PC-9 (cell line): ENCODE measurements around the gene PLCB3. TPM values are rescaled to one million over a fixed set of nuclear protein-coding genes. Genes with fewer than 3 reads are reported as not detected.

ENCODE experiments used
- BruUV-seq: library from RNA; stranded (reverse); fragments of 400-500 nt; replicated peaks from 2 replicates; lab custom pipeline; 2021; lab: Mats Ljungman, UMichigan
- CTCF ChIA-PET: fragments of 300-600 bp; sonication (Branson Sonifier 250); formaldehyde crosslinking; loops from one replicate; lab custom pipeline; 2022; ENCODE audit warnings: antibody characterized with exemption; lab: Charles Lee
- POLR2A ChIA-PET: fragments of 300-600 bp; sonication (Branson Sonifier 250); formaldehyde crosslinking; loops from one replicate; lab custom pipeline; 2022; ENCODE audit warnings: antibody characterized with exemption; ENCODE audit not compliant: unreplicated experiment; lab: Charles Lee
- DNase-seq, 2 experiments: peaks; one replicate each; pipeline versions ENCODE4 v3.0.0 to v3.0.0-alpha.2; 2015 to 2022; ENCODE audit warnings: mixed read lengths in 1 of 2
- H2AFZ ChIP-seq: fragments of 200-600 bp; sonication (generic); 2 replicates; pipeline ENCODE4 v1.8.1; 2017; ENCODE audit warnings: antibody characterized with exemption
- H3F3A ChIP-seq: fragments of 200-600 bp; sonication (generic); 2 replicates; pipeline ENCODE4 v1.8.1; 2017; ENCODE audit warnings: antibody characterized with exemption, mild to moderate bottlenecking, low read depth; ENCODE audit not compliant: insufficient read depth
- H3K27ac ChIP-seq: fragments of 200-600 bp; sonication (generic); 2 replicates; pipeline ENCODE4 v1.6.1; 2016; ENCODE audit warnings: mixed run types
- H3K27me3 ChIP-seq: fragments of 200-600 bp; sonication (generic); 2 replicates; pipeline ENCODE4 v1.6.1; 2016; ENCODE audit warnings: low read depth, mixed run types; ENCODE audit not compliant: insufficient read depth
- H3K36me3 ChIP-seq: fragments of 200-600 bp; sonication (generic); 2 replicates; pipeline ENCODE4 v1.6.1; 2016; ENCODE audit warnings: low read depth, mixed run types
- H3K4me1 ChIP-seq: fragments of 200-600 bp; sonication (generic); replicated peaks from 2 replicates; pipeline ENCODE4 v1.6.1; 2016; ENCODE audit warnings: mixed run types; ENCODE audit not compliant: insufficient read depth
- H3K4me2 ChIP-seq: fragments of 200-600 bp; sonication (generic); 2 replicates; pipeline ENCODE4 v1.6.1; 2017; ENCODE audit warnings: mixed run types
- H3K4me3 ChIP-seq: fragments of 200-600 bp; sonication (generic); 2 replicates; pipeline ENCODE4 v1.6.1; 2016; ENCODE audit warnings: mixed run types
- H3K79me2 ChIP-seq: fragments of 200-600 bp; sonication (generic); 2 replicates; pipeline ENCODE4 v1.6.1; 2017; ENCODE audit warnings: low read depth, mixed run types
- H3K9me2 ChIP-seq: fragments of 200-600 bp; sonication (generic); 2 replicates; pipeline ENCODE4 v1.8.1; 2017; ENCODE audit warnings: mild to moderate bottlenecking; ENCODE audit not compliant: insufficient read depth
- H3K9me3 ChIP-seq: fragments of 200-600 bp; sonication (generic); 2 replicates; pipeline ENCODE4 v1.8.1; 2016; ENCODE audit warnings: low read depth; ENCODE audit not compliant: insufficient read depth
- H4K20me1 ChIP-seq: fragments of 200-600 bp; sonication (generic); 2 replicates; pipeline ENCODE4 v1.8.1; 2017; ENCODE audit not compliant: insufficient read depth
- CTCF ChIP-seq: fragments of 200-600 bp; sonication (generic); conservative IDR thresholded peaks from 2 replicates; pipeline ENCODE4 v1.6.1; 2017; ENCODE audit warnings: mixed run types, antibody characterized with exemption, mild to moderate bottlenecking, moderate library complexity
- EZH2 ChIP-seq: fragments of 200-600 bp; sonication (generic); IDR thresholded peaks from 2 replicates; pipeline ENCODE4 v1.8.0; 2017; ENCODE audit warnings: antibody characterized with exemption, low read depth
- intact Hi-C: fragments of 100-400 bp; cut with micrococcal nuclease; formaldehyde crosslinking; loops from one replicate; pipeline ENCODE4 v1.10.0; 2022; ENCODE audit not compliant: unreplicated experiment
- total RNA-seq: library from RNA; stranded (reverse); gene quantifications from 2 replicates; pipeline ENCODE4 v1.2.3, GENCODE V29; 2021

The PLCB3 gene
- total RNA-seq, 1 experiment from 2014 or later, result 79.6 TPM

DNA sequence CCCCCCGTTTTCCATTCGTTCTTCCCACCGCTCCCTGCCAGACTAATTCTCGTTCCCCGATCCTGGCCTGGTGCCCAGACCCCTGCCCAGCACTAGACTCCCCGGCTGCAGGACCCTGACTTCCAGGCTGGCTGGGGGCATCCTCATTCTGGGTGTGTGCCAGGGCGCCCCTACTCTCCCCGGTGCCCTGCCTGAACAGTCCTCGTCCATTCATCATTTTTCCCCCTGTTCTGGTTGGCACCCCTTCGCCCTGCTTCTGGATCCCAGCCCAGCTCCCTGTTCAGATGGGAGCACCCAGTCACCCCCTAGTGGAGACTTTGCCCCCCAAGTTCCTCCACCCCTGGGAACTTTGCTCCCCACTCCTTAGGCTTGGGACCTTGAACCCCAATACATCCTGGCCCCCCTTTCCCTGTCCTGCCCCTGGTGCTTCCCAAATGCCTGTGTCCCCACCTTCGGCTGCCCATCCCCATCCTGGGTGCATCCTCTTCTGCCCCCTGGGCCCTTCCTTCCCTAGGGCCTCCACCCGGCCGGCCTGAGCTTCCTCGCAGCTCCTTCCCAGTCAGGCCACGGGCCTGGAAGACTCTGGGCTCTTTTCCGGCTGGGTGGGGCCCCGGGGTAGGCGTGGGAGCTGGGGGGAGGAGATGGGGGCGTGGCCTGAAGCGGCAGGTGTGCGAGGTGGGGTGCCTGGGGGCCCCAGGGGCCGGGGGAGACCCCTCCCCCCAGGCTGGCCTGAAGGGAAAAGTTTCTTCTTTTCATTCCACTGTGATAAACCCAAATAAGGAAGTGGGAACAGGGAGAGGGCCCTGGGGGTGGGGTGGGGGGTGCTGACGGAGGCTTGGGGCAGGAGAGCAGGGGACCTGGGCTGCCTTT, 908 bp downstream of the PLCB3 start:
- Histone ChIP-seq H3K9me2 (no peaks in the 10 kb centered on the region), H3K27me3 (no peaks in the 10 kb centered on the region), H3K9me3 (no peaks in the 10 kb centered on the region), H3K27ac (no peak overlapping the region), H4K20me1 (peaks cover 9% of the 10 kb centered on the region; the same call in 1 of the 2 replicates), H2AFZ (peak overlapping the region; percentile 80), H3K4me2 (peak overlapping the region; percentile 99), H3K4me3 (peak overlapping the region; percentile 88), H3K4me1 (peaks cover 5% of the 10 kb centered on the region; the same call in 1 of the 2 replicates), H3F3A (peaks cover 41% of the 10 kb centered on the region), H3K79me2 (peaks cover 14% of the 10 kb centered on the region), H3K36me3 (0 out of 2 replicates have a peak, but pooled peaks cover 5% of the 10 kb centered on the region)
- DNase-seq, result peak in 1 of 2 experiments; percentile 76
- TF ChIP-seq CTCF (peak; percentile 61), EZH2 (no peak)
- intact Hi-C loops, result loop anchor here (1.0 kb wide), 2 partner anchors 48 to 49 kb away; no protein-coding TSS in a partner anchor
- CTCF ChIA-PET, result interaction anchor here (0.6 to 1.3 kb wide), 9 partner anchors 17 to 688 kb away, joined by 3 to 22 read pairs (median 4); no protein-coding TSS in a partner anchor
- TSS peak; percentile 16 for BruUV-seq
- POLR2A ChIA-PET, result interaction anchor here (0.5 to 0.7 kb wide), 6 partner anchors 15 to 29 kb away, joined by 3 to 11 read pairs (median 6); no protein-coding TSS in a partner anchor

DNA sequence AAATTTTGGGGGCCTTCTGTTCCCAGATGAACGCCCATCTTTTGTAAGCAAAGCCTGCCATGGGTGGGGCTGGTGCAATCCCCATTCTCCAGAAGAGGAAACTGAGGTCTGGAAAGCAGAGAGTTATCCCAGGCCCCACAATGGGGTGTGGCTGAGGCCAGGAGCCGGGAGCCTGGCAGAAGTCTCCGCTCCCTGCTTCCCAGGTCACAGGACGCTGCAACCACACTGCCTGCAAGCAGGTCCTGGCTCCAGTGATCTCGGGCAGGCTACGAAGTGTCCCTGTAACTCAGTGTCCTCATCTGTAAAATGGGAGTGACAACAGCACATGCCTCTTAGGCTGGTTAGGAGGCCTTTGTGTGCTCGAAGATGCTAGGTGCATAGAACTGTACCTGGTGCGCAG, 1.7 kb downstream of the PLCB3 start:
- Histone ChIP-seq H3F3A (peaks cover 34% of the 10 kb centered on the region), H3K36me3 (0 out of 2 replicates have a peak, but pooled peaks cover 5% of the 10 kb centered on the region), H3K27ac (no peak overlapping the region), H4K20me1 (peaks cover 9% of the 10 kb centered on the region; the same call in 1 of the 2 replicates), H3K4me2 (peak overlapping the region; percentile 99; the same call in 1 of the 2 replicates), H2AFZ (no peak overlapping the region), H3K9me3 (no peaks in the 10 kb centered on the region), H3K9me2 (no peaks in the 10 kb centered on the region), H3K4me3 (peak overlapping the region; percentile 88; the same call in 1 of the 2 replicates), H3K79me2 (peaks cover 14% of the 10 kb centered on the region), H3K27me3 (no peaks in the 10 kb centered on the region), H3K4me1 (no peaks in the 10 kb centered on the region; the same call in 1 of the 2 replicates)
- intact Hi-C loops, result no loop called here
- ChIA-PET POLR2A (interaction anchor here (0.7 kb wide), 1 partner anchor 29 kb away, joined by 6 read pairs; no protein-coding TSS in a partner anchor), CTCF (interaction anchor here (0.6 to 1.3 kb wide), 2 partner anchors 48 to 50 kb away, joined by 9 to 22 read pairs; no protein-coding TSS in a partner anchor)
- TF ChIP-seq EZH2 (no peak), CTCF (no peak)
- BruUV-seq, result TSS peak; percentile 1
- no peak for DNase-seq

DNA sequence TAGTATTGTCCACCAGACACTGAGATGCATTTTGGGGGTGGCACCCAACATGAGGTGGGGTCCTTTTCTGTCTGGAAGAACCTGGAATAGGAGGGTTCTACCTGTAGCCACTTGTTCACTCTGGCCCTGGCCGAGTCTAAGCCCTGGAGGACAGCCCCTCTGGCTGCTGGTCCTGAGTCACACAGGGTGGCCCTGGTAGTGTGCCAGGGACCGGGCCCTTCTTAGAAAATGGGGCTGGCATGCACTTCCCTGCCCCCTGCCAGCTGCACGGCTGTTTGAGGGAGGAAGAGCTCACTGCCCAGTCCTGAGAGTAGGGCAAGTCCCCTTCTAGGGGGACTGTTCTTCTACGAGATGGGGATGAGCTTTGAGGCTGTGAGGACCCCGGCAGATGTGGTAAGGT, 2.2 kb downstream of the PLCB3 start:
- H3K9me3 ChIP-seq, result no peaks in the 10 kb centered on the region
- ChIA-PET CTCF (interaction anchor here (0.6 to 0.7 kb wide), 2 partner anchors 406 to 1481 kb away, joined by 3 read pairs; no protein-coding TSS in a partner anchor), POLR2A (no interaction called here)
- H3K4me3 ChIP-seq, result no peak overlapping the region
- H3K4me1 ChIP-seq, result no peaks in the 10 kb centered on the region; the same call in 1 of the 2 replicates
- intact Hi-C loops, result no loop called here
- H4K20me1 ChIP-seq, result peaks cover 9% of the 10 kb centered on the region; the same call in 1 of the 2 replicates
- DNase-seq, result no peak
- H3K79me2 ChIP-seq, result peaks cover 14% of the 10 kb centered on the region
- TF ChIP-seq CTCF, result no peak
- no peak for TF ChIP-seq EZH2
- H3K4me2 ChIP-seq, result no peak overlapping the region
- no peak overlapping the region for H2AFZ ChIP-seq
- peaks cover 30% of the 10 kb centered on the region for H3F3A ChIP-seq
- H3K36me3 ChIP-seq, result 0 out of 2 replicates have a peak, but pooled peaks cover 5% of the 10 kb centered on the region
- no peak overlapping the region for H3K27ac ChIP-seq
- no peaks in the 10 kb centered on the region for H3K27me3 ChIP-seq
- H3K9me2 ChIP-seq, result no peaks in the 10 kb centered on the region
- BruUV-seq, result no TSS peak
